Psoas muscle (tissue), 8 donors: ENCODE results near the gene RBM4. TPM values are rescaled to one million over a fixed set of nuclear protein-coding genes. Genes with fewer than 3 reads are reported as not detected.

Source experiments
- ATAC-seq, 4 donors: fragments of 200-7000 bp; cut with Tn5 transposase; one replicate each; pipeline ENCODE4 v1.9.1; 2020; ENCODE audit warnings: moderate library complexity in 3 of 4, mild to moderate bottlenecking in 2 of 4
- DNase-seq, 2 donors: peaks; one replicate each; pipeline ENCODE4 v3.0.0-alpha.2; 2020
- H3K27ac ChIP-seq: fragments of 200-600 bp; one replicate; pipeline ENCODE4 v1.8.0; 2022
- H3K27me3 ChIP-seq, 3 donors: fragments of 200-600 bp in 1 of 3; one replicate each; pipeline versions ENCODE4 v1.6.1 to v1.8.0; 2013 to 2022; ENCODE audit warnings: low read length in 2 of 3, mild to moderate bottlenecking in 2 of 3, moderate library complexity in 1 of 3; ENCODE audit not compliant: insufficient read depth in 3 of 3
- H3K36me3 ChIP-seq, 2 donors: fragments of 200-600 bp in 1 of 2; one replicate each; pipeline versions ENCODE4 v1.6.1 to v1.8.0; 2013 to 2022; ENCODE audit warnings: low read depth in 1 of 2, mild to moderate bottlenecking in 1 of 2, moderate library complexity in 1 of 2; ENCODE audit not compliant: insufficient read depth in 1 of 2
- H3K4me1 ChIP-seq: fragments of 200-600 bp; one replicate; pipeline ENCODE4 v1.8.0; 2022
- H3K4me3 ChIP-seq: fragments of 200-600 bp; one replicate; pipeline ENCODE4 v1.8.0; 2022; ENCODE audit warnings: mild to moderate bottlenecking
- H3K9me3 ChIP-seq: fragments of 200-600 bp; one replicate; pipeline ENCODE4 v1.8.0; 2022
- WGBS, 3 donors: extraction: QIAGEN DNeasy Blood & Tissue Kit; methylation state at CpG; one replicate each; pipeline versions ENCODE4 v1.1.6 to v1.1.7; 2013; 5-methylcytosine and 5-hydroxymethylcytosine counted together
- intact Hi-C, 2 donors: fragments of 100-400 bp; cut with DNase I; formaldehyde crosslinking; loops; one replicate each; pipeline versions ENCODE4 v1.11.0 to v1.14.2; 2022
- polyA plus RNA-seq, 3 donors: library from polyadenylated mRNA; stranded (reverse); fragments of 200-250 nt; gene quantifications; one replicate each; pipeline ENCODE4 v1.2.3, GENCODE V29; 2013
- total RNA-seq, 4 donors: library from RNA; stranded (reverse); fragmentation: NEBNext Ultra II Directional in 2 of 4; extraction: Animal tissue kit (Norgen Biotek cat#: 25700) in 2 of 4; gene quantifications; one replicate each; pipeline versions ENCODE4 v1.2.1 to v1.2.4, GENCODE V29; 2021 to 2023
- TF ChIP-seq, protein P1 (sequence below): fragments of 200-600 bp; IDR thresholded peaks from one replicate; pipeline ENCODE4 v1.8.0; 2022; ENCODE audit warnings: antibody characterized with exemption
- donor health status: healthy with polysubstance abuse.
- donor health status: DM: no; HTN: no; CAD: no; lungs with moderate emphysema.
- donor health status: Bipolar disorder and iron deficiency.
- donor health status: healthy.
- donor health status: DM: yes; HTN: yes; CAD: no.
- donor health status: DM: no; HTN: no; CAD: no.
- donor health status: DM: no; HTN: no; CAD: no.
- donor health status: DM: yes; HTN: yes; CAD: no.

The RBM4 gene
- total and polyA plus RNA-seq, 7 donors, result 54.5 to 80.8 (median 63.5) TPM

DNA sequence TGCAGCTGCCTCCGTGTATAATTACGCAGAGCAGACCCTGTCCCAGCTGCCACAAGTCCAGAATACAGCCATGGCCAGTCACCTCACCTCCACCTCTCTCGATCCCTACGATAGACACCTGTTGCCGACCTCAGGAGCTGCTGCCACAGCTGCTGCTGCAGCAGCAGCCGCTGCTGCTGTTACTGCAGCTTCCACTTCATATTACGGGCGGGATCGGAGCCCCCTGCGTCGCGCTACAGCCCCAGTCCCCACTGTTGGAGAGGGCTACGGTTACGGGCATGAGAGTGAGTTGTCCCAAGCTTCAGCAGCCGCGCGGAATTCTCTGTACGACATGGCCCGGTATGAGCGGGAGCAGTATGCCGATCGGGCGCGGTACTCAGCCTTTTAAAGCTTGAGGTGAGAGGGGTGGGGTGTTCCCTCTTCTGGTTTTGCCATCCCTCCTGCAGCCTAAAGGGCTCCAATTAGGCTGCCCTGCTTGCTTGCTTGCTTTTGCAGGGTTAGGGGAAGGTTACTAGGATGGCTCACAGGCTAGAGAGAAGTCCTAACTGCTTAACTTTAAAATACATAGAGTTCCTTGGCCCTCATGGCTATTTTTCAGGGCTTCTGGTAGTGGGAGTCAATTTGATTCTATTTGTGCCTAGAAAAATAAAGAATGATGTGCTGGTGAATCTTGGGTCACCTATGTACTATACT, 5.4 kb downstream of the RBM4 start:
- no peaks in the 10 kb centered on the region for H3K9me3 ChIP-seq
- H3K36me3 ChIP-seq, result peaks cover 26 to 90% of the 10 kb centered on the region in 2 donors
- H3K4me1 ChIP-seq, result peaks cover 71% of the 10 kb centered on the region
- ATAC-seq (peak in 1 of 4 donors; percentile 48), DNase-seq (no peak)
- peak overlapping the region; percentile 87 for H3K4me3 ChIP-seq
- H3K27me3 ChIP-seq, result no peaks in the 10 kb centered on the region
- 64 to 79% (median 68%) methylated on average over 24 of the region's 24 CpGs for WGBS, 3 donors
- TF ChIP-seq, protein P1, sequence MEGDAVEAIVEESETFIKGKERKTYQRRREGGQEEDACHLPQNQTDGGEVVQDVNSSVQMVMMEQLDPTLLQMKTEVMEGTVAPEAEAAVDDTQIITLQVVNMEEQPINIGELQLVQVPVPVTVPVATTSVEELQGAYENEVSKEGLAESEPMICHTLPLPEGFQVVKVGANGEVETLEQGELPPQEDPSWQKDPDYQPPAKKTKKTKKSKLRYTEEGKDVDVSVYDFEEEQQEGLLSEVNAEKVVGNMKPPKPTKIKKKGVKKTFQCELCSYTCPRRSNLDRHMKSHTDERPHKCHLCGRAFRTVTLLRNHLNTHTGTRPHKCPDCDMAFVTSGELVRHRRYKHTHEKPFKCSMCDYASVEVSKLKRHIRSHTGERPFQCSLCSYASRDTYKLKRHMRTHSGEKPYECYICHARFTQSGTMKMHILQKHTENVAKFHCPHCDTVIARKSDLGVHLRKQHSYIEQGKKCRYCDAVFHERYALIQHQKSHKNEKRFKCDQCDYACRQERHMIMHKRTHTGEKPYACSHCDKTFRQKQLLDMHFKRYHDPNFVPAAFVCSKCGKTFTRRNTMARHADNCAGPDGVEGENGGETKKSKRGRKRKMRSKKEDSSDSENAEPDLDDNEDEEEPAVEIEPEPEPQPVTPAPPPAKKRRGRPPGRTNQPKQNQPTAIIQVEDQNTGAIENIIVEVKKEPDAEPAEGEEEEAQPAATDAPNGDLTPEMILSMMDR, result no peak
- intact Hi-C loops, result loop anchor here (5.0 kb wide), 1 partner anchor 33 kb away; the partner anchor contains the start of gene RBM4B (in 2 of the 2)
- no peak overlapping the region for H3K27ac ChIP-seq

DNA sequence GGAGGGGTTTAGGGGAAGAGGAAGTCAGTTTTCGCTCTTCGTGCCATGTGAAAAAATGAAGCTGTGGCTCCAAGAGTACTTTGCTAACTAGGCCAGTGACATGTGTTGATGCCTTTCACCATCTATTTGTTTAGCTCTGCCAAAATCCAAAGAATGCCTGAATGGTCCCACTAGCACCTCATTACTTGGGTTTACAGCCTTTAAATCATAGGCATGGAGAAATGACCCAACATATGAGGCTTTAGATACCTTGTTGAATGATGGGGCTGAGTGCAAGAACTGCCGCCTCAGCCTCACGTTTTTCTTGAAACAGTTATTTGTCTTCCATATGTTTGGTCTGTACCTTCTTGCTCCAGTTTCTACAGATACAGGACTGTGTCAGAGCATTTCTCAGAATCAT, 8.3 kb downstream of the RBM4 start:
- peaks cover 50% of the 10 kb centered on the region for H3K4me1 ChIP-seq
- H3K27ac ChIP-seq, result no peak overlapping the region
- ATAC-seq (no peak), DNase-seq (no peak)
- H3K9me3 ChIP-seq, result no peaks in the 10 kb centered on the region
- no peaks in the 10 kb centered on the region for H3K27me3 ChIP-seq
- no peak overlapping the region for H3K4me3 ChIP-seq
- TF ChIP-seq, protein P1, result no peak
- intact Hi-C loops, result no loop called here
- H3K36me3 ChIP-seq, result peaks cover 15 to 82% of the 10 kb centered on the region in 2 donors
- WGBS, 3 donors, result 56 to 68% (median 58%) methylated on average over 4 of the region's 4 CpGs

DNA sequence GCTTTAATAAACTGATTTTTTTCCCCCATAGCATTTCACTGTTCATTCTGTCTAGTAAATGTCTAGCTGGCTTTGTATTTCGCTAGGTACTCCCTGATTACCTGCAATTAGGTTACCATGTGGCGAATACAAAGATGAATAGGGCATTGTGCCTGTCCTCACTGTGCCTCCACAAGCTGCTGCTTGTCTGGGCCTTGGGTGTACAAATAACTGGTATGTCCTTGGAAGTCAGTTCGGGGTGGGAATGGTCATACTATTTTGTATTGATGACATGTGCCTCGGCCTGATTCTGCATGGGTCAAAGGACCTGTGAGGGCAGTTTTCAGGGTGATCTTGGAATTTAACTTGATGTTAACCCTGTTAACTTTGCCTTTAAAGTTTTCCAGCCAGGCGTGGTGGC, 11.4 kb downstream of the RBM4 start:
- TF ChIP-seq, protein P1, result no peak
- 93 to 97% (median 95%) methylated on average over 5 of the region's 5 CpGs for WGBS, 3 donors
- no peak for ATAC-seq

DNA sequence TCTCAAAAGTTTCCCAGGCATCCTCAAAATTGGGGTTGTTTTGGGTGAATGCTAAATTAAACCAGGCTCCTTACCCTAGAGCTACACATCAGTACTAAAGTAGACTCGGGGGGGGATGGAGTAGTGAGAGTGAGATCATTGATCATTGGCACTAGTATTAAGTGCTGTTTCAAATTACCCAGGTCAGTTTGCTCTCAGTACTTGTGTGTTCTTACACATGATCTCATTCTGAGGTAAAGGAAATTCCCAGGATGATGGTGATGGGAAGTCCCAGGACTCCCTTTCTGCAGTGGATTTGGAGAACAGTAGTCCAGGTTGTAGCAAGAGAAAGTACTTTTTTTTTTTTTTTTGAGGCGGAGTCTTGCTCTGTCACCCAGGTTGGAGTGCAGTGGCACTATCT, 12.5 kb downstream of the RBM4 start:
- DNase-seq, result no peak
- TF ChIP-seq, protein P1, result no peak
- 85 to 94% (median 87%) methylated on average over 2 of the region's 2 CpGs for WGBS, 3 donors
- intact Hi-C loops, result no loop called here
- H3K27me3 ChIP-seq, result no peaks in the 10 kb centered on the region
- H3K9me3 ChIP-seq, result no peaks in the 10 kb centered on the region
- ATAC-seq, result no peak
- no peak overlapping the region for H3K4me3 ChIP-seq
- peaks cover 8 to 56% of the 10 kb centered on the region in 2 donors for H3K36me3 ChIP-seq
- peaks cover 8% of the 10 kb centered on the region for H3K4me1 ChIP-seq
- H3K27ac ChIP-seq, result no peak overlapping the region

More for the DNA sequence above, 11.4 kb downstream of the RBM4 start:
- Histone ChIP-seq H3K9me3 (no peaks in the 10 kb centered on the region), H3K36me3 (peaks cover 11 to 67% of the 10 kb centered on the region in 2 donors), H3K4me3 (no peak overlapping the region), H3K27ac (no peak overlapping the region), H3K4me1 (peaks cover 19% of the 10 kb centered on the region), H3K27me3 (no peaks in the 10 kb centered on the region)
- intact Hi-C loops, result no loop called here
- no peak for DNase-seq
